Heart left ventricle (tissue), 16 donors: ENCODE results near the gene DENND4B. TPM values are rescaled to one million over a fixed set of nuclear protein-coding genes. Genes with fewer than 3 reads are reported as not detected.

Experiments
- ATAC-seq, 4 donors: fragments of 200-7000 bp; cut with Tn5 transposase; one replicate each; pipeline ENCODE4 v1.9.1; 2020 to 2022; ENCODE audit warnings: moderate library complexity in 4 of 4, mild to moderate bottlenecking in 3 of 4, moderate number of reproducible peaks in 1 of 4
- DNase-seq, 5 donors: peaks; one replicate each; pipeline ENCODE4 v3.0.0-alpha.2; 2020
- H3K27ac ChIP-seq, 12 donors: fragments of 200-600 bp; sonication (generic) in 4 of 12; one replicate each; pipeline versions ENCODE4 v1.5.0 to v1.8.0; 2016 to 2022; ENCODE audit warnings: mild to moderate bottlenecking in 2 of 12
- H3K27me3 ChIP-seq, 9 donors: fragments of 200-600 bp; sonication (generic) in 2 of 9; one replicate each; pipeline versions ENCODE4 v1.5.1 to v1.8.0; 2016 to 2022; ENCODE audit warnings: mild to moderate bottlenecking in 3 of 9
- H3K36me3 ChIP-seq, 9 donors: fragments of 200-600 bp; sonication (generic) in 2 of 9; one replicate each; pipeline versions ENCODE4 v1.5.0 to v1.8.0; 2018 to 2022; ENCODE audit warnings: mild to moderate bottlenecking in 2 of 9
- H3K4me1 ChIP-seq, 12 donors: fragments of 200-600 bp; sonication (generic) in 4 of 12; one replicate each; pipeline versions ENCODE4 v1.5.0 to v1.8.0; 2016 to 2022; ENCODE audit warnings: mild to moderate bottlenecking in 3 of 12
- H3K4me3 ChIP-seq, 12 donors: fragments of 200-600 bp; sonication (generic) in 4 of 12; one replicate each; pipeline versions ENCODE4 v1.5.0 to v1.8.0; 2017 to 2022; ENCODE audit warnings: mild to moderate bottlenecking in 9 of 12, moderate library complexity in 4 of 12
- H3K9me3 ChIP-seq, 12 donors: fragments of 200-600 bp; sonication (generic) in 4 of 12; one replicate each; pipeline versions ENCODE4 v1.5.0 to v1.8.0; 2016 to 2022; ENCODE audit warnings: mild to moderate bottlenecking in 1 of 12
- POLR2A ChIP-seq, 2 donors: fragments of 450-650 bp; IDR thresholded peaks; one replicate each; pipeline ENCODE4 v1.6.1; 2017; ENCODE audit warnings: antibody characterized with exemption in 2 of 2, mild to moderate bottlenecking in 2 of 2, moderate library complexity in 2 of 2
- WGBS, 4 donors: extraction: QIAGEN DNeasy Blood & Tissue Kit in 2 of 4; methylation state at CpG; one replicate each; pipeline versions ENCODE4 v1.1.5 to v1.1.7; 2013 to 2018; 5-methylcytosine and 5-hydroxymethylcytosine counted together
- intact Hi-C, 10 donors: fragments of 100-400 bp; cut with DNase I; formaldehyde crosslinking; loops; one replicate each; pipeline versions ENCODE4 v1.11.1 to v1.14.2; 2022
- polyA plus RNA-seq, 2 donors: library from polyadenylated mRNA; stranded (reverse); fragments of 200-250 nt; gene quantifications; one replicate each; pipeline ENCODE4 v1.2.3, GENCODE V29; 2013
- total RNA-seq, 9 donors: library from RNA; depleted of rRNA in 2 of 9; stranded (reverse); fragments of >200 nt in 2 of 9; fragmentation: NEBNext Ultra II Directional in 3 of 9; extraction: Animal tissue kit (Norgen Biotek cat#: 25700) in 3 of 9; gene quantifications; one replicate each; pipeline versions ENCODE4 v1.1.0 to v1.2.4, GENCODE V29; 2016 to 2023
- TF ChIP-seq, protein P1 (sequence below), 12 donors: fragments of 200-600 bp; sonication (generic) in 4 of 12; IDR thresholded peaks; one replicate each; pipeline versions ENCODE4 v1.5.0 to v1.8.0; 2018 to 2022; ENCODE audit warnings: antibody characterized with exemption in 12 of 12, mild to moderate bottlenecking in 5 of 12
- donor health status: ischemic (EF 13 %, LVEDD 7.1; RV severe dilation, severe dysfunction).
- donor health status: healthy with polysubstance abuse.
- donor health status: DM: no; HTN: yes; CAD: no.
- donor health status: DM: no; HTN: no; CAD: no.
- donor health status: ischemic (EF 25% LVEDD 6.9; RV normal size, moderate dysfunction).
- donor health status: ischemic (EF 25% LVEDD 5.7; RV mildly dilated, moderate dysfunction).
- donor health status: healthy.
- donor health status: DM: yes; HTN: yes; CAD: no.
- donor health status: ischemic (EF 35%, LVEDD 5.7; RV mildly dilated, moderate dysfunction).
- donor health status: nonischemic (EF 11% LVEDD 7.7; RV severe dilation, severe dysfunction).
- donor health status: DM: yes; HTN: yes; CAD: no.
- donor health status: PGD.
- donor health status: ischemic (EF 29% LVEDD 5.4; RV normal size, mild dysfunction).
- donor health status: nonischemic (EF 23%, LVEDD 6.1; RV moderate dilation, normal function).

The DENND4B gene
- total and polyA plus RNA-seq, 11 donors, result 30.5 to 60.7 (median 40.8) TPM

DNA sequence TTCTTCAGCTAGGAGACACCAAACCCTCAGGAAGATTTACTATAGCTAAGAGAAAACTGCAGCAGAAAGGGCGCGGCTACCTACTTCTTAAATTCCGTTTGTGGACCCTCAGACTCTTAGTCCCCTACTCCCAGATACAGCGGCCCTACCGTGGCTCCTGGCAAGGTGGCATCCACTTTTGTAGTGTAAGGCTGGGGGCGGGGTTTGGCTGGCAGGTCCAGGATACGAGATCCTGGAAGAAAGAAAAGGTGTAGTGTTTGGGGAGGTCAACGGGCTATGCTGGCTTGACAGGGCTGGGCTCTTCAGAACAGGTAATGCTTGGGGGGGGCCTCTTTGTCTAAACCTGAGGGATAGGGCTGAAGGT lies 21.5 kb upstream of the DENND4B start:
- intact Hi-C loops, result loop anchor here in 1 of 10 donors (1.0 to 5.0 kb wide), 3 partner anchors 9 to 291 kb away; partner anchors contain the start of genes JTB and NPR1
- H3K9me3 ChIP-seq, result no peaks in the 10 kb centered on the region
- TF ChIP-seq, protein P1, sequence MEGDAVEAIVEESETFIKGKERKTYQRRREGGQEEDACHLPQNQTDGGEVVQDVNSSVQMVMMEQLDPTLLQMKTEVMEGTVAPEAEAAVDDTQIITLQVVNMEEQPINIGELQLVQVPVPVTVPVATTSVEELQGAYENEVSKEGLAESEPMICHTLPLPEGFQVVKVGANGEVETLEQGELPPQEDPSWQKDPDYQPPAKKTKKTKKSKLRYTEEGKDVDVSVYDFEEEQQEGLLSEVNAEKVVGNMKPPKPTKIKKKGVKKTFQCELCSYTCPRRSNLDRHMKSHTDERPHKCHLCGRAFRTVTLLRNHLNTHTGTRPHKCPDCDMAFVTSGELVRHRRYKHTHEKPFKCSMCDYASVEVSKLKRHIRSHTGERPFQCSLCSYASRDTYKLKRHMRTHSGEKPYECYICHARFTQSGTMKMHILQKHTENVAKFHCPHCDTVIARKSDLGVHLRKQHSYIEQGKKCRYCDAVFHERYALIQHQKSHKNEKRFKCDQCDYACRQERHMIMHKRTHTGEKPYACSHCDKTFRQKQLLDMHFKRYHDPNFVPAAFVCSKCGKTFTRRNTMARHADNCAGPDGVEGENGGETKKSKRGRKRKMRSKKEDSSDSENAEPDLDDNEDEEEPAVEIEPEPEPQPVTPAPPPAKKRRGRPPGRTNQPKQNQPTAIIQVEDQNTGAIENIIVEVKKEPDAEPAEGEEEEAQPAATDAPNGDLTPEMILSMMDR (IDR thresholded peaks at IDR 0.05), result no peak
- no peak for TF ChIP-seq POLR2A (IDR thresholded peaks at IDR 0.05)
- peak overlapping the region; percentile 87 to 99 (median 95) for H3K27ac ChIP-seq
- peak overlapping the region; percentile 42 to 84 (median 64) for H3K4me3 ChIP-seq
- WGBS, 4 donors, result 2 to 7% (median 3%) methylated on average over 8 of the region's 8 CpGs
- H3K4me1 ChIP-seq, result peaks cover 0 to 53% (median 29%) of the 10 kb centered on the region in 12 donors
- peak in 1 of 5 donors; percentile 49 for DNase-seq
- no peak for ATAC-seq
- no peaks in the 10 kb centered on the region for H3K27me3 ChIP-seq
- peaks cover 0 to 4% (median 2%) of the 10 kb centered on the region in 9 donors for H3K36me3 ChIP-seq

DNA sequence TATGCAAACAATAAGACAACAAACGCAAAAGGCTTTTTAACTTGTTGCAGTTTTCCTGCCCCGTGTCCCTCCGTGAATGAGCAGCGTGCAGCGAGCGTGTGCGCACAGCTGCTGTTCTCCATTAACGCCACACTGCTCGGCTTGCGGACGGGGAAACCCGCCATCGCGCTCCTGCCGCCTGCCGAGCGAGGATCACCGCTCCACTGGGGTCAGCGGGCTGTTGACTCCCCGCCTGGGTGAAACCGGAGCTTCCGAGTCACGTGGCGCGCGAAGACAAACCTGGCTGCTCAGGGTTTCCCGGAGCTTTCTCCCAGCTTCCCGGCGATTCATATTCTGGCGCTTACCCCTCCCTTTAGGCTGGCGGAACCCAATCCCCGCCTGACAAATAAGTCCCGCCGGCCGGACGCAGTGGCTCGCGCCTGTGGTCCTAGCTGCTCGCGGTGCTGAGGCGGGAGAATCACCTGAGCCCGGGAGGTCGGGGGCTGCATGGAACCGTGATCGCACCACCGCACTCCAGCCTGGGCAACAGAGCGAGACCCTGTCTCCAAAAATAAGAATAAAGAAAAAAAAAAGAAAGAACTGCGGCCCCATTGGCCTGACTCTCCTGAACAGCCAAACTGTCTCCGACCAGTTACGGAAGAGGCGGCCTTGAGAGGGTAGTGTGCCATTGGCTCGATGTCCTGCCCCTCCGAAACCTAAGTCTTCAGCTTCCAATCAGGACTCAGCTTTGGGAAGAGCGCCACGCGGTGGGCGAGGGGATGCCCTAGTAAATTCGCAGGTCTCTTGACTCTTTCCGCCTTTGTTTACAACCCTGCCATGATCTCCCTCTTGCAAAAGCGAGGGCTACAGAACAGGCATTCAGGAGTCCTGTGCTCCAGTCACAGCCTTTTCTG lies 20.8 kb upstream of the DENND4B start, which contains the start of gene CREB3L4:
CREB3L4 (plus strand) TSS at position 796 of the 893 bp plus-strand sequence. CDS start 624 bp downstream, outside the sequence.
- DNase-seq, result peak; percentile 92 to 96 (median 94)
- ATAC-seq, result peak; percentile 85 to 89 (median 88)
- intact Hi-C loops, result loop anchor here in 1 of 10 donors (1.0 to 5.0 kb wide), 3 partner anchors 10 to 290 kb away; partner anchors contain the start of genes JTB and NPR1

GRCh38 chr1:153963850-153964331 lies 17.4 kb upstream of the DENND4B start:
- TF ChIP-seq, protein P1 (IDR thresholded peaks at IDR 0.05), result no peak
- no peak for TF ChIP-seq POLR2A (IDR thresholded peaks at IDR 0.05)
- Histone ChIP-seq H3K9me3 (no peaks in the 10 kb centered on the region), H3K27me3 (no peaks in the 10 kb centered on the region), H3K27ac (peak overlapping the region; percentile 87 to 99 (median 95)), H3K4me3 (peak overlapping the region; percentile 58 to 91 (median 74)), H3K36me3 (peaks cover 0 to 24% (median 13%) of the 10 kb centered on the region in 9 donors), H3K4me1 (peaks cover 6 to 81% (median 55%) of the 10 kb centered on the region in 12 donors)
- DNase-seq (peak in 1 of 5 donors; percentile 57), ATAC-seq (no peak)
- 1 to 2% (median 1%) methylated on average over 21 to 22 of the region's 22 CpGs for WGBS, 4 donors
- intact Hi-C loops, result no loop called here

More for the DNA sequence above, 20.8 kb upstream of the DENND4B start, which contains the start of gene CREB3L4:
- Histone ChIP-seq H3K27ac (peak within 1 kb of the TSS; percentile 87 to 99 (median 95)), H3K4me3 (peak within 1 kb of the TSS; percentile 42 to 84 (median 64)), H3K27me3 (no peaks in the 10 kb centered on the region), H3K9me3 (no peaks in the 10 kb centered on the region), H3K4me1 (peaks cover 0 to 59% (median 34%) of the 10 kb centered on the region in 12 donors), H3K36me3 (no peaks in the 10 kb centered on the region)
- WGBS, 4 donors, result 0 to 1% (median 0%) methylated on average over 45 to 60 of the region's 60 CpGs
- TF ChIP-seq, protein P1 (IDR thresholded peaks at IDR 0.05), result peak; percentile 18 to 65 (median 44)
- TF ChIP-seq POLR2A (IDR thresholded peaks at IDR 0.05), result peak in 1 of 2 donors; percentile 86
